Activated T-cell treated with anti-CD3 and anti-CD28 coated beads, Interleukin-2, amount 50 U/mL, for 4 hours (primary cell): ENCODE measurements around the gene TFEB. TPM values are rescaled to one million over a fixed set of nuclear protein-coding genes. Genes with fewer than 3 reads are reported as not detected.
A peak's percentile ranks its signal among the peaks of the same experiment; 100 is the strongest.

Experiments
- ATAC-seq, 2 donors: fragments of 200-7000 bp; cut with Tn5 transposase; one replicate each; pipeline ENCODE4 v1.10.0; 2021
- DNase-seq: peaks from one replicate; pipeline ENCODE4 v3.0.0-alpha.2; 2020
- H3K27me3 Mint-ChIP-seq: one replicate; pipeline ENCODE4 v1.8.0; 2021; ENCODE audit warnings: low read depth, mixed read lengths
- H3K36me3 Mint-ChIP-seq: one replicate; pipeline ENCODE4 v1.8.0; 2022; ENCODE audit warnings: mixed read lengths; ENCODE audit not compliant: insufficient read depth
- H3K4me1 Mint-ChIP-seq: one replicate; pipeline ENCODE4 v1.8.0; 2021; ENCODE audit warnings: low read depth, mixed read lengths
- H3K4me3 Mint-ChIP-seq: one replicate; pipeline ENCODE4 v1.8.0; 2021; ENCODE audit warnings: mild to moderate bottlenecking, moderate library complexity, mixed read lengths
- H3K9me3 Mint-ChIP-seq: one replicate; pipeline ENCODE4 v1.8.0; 2021; ENCODE audit warnings: mixed read lengths
- total RNA-seq, 3 donors: library from RNA; stranded (reverse); gene quantifications; one replicate each; pipeline ENCODE4 v1.2.1, GENCODE V29; 2021

The TFEB gene
- total RNA-seq = 10 to 100 TPM in 2 of 3 donors, 1 to 10 TPM in 1; 7.6 to 15.4 (median 10.8) TPM

DNA sequence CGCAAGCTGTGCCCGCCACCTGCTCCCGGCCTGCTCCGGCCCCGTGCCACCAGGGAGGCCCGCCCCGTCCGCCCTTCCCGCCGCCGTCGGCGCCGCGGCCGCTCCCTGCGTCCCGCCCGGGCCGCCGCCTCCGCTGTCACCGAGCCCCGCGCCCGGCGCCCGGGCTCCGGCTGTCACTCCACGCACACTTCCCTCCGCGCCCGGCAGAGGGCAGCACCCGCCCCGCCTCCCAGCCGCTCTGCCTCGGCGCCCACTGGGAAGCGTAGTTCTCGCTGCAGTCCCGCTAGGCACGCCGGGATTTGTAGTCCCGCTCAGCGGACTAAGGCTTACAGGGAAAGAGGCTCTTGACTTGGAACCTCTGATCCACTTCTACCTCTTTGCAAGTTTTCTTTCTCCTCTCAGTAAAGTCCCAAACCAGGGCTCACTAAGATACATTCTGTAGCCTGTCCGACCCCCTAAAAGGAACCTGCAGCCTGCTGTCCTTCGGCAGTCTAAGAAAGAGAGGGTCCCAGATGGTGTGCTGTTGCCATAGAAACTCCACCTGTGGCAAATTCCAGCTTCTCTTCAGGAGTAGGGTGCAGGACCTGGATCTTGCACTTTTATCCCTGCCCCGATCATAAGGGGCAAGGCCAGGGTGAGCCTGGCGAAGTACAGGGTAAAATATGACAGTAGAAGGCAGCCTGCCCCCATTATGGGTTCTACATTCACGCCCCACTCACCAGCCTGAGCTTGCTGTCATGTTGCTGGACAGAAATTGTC, at the start of gene TFEB:
TSS of gene TFEB (minus strand) at position 182 of the 759 bp plus-strand sequence. CDS start 44,395 bp downstream, outside the sequence.
- H3K4me1 Mint-ChIP-seq = peaks cover 28% of the 10 kb centered on the region
- peaks cover 3% of the 10 kb centered on the region for H3K27me3 Mint-ChIP-seq
- no peaks in the 10 kb centered on the region for H3K36me3 Mint-ChIP-seq
- DNase-seq (peak; percentile 94), ATAC-seq (peak; percentile 76 to 79)
- H3K9me3 Mint-ChIP-seq = no peaks in the 10 kb centered on the region
- peak within 1 kb of the TSS; percentile 79 for H3K4me3 Mint-ChIP-seq

DNA sequence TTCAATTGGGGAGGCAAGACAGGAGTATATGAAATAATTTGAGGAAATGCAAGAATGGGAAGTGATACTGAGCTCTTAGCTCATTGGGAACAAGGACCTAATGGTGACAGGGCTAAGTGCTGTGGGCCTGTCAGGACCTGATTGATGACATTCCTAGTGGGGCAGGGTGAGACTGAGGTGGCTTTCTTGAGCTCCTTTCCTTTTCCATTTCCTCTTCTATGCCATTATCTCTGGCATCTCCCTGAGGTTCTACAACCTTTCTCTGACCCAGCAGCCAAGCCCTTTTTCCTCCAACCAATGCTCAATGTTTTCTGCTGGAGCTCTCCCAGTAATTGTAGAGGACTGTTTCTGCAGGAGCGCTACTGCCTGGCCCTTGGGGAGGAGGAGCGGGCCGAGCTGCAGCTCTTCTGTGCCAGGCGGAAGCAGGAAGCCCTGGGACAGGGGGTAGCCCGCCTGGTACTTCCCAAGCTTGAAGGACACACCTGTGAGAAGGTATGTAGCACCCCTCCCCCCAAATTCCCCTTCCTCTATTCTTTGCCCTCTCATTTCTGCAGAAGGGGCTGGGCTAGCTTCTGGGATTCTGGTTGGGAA, 49.3 kb upstream of the TFEB start:
- Mint-ChIP-seq H3K4me3 (peak overlapping the region; percentile 47), H3K9me3 (no peaks in the 10 kb centered on the region), H3K4me1 (peaks cover 19% of the 10 kb centered on the region), H3K36me3 (peaks cover 6% of the 10 kb centered on the region), H3K27me3 (peaks cover 6% of the 10 kb centered on the region)
- DNase-seq (no peak), ATAC-seq (no peak)

DNA sequence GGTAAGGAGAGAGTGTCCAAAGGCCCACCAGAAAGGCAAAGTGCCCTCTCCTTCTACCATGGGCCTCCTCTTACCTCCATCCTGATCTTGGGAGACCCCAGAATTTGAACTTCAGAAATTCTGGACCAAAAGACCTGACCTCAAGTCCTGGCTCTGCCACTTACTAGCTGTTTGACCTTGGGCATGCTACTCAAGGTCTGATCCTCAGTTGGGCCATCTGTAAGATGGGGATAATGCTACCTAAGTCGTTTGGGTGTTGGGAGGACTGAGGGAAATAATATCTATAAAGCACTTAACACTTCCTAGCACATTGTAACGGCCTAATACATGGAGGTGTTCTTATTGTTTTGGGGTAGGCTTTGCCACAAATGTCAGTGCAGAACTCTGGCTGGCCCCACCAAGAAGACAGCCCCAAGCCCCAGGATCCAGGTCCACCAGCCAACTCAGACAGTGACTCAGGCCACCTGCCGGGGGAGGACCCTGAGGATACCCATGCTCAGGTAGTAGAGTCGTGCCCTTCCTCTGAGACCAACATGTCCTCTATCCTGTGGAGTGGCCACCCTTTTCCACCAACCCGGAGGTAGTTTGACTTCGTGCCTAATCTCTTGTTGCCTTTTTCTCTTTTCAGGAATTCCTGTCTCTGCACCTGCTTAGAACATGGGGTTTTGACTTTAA, 47.8 kb upstream of the TFEB start:
- no peak overlapping the region for H3K4me3 Mint-ChIP-seq
- H3K9me3 Mint-ChIP-seq = no peaks in the 10 kb centered on the region
- no peak for ATAC-seq
- H3K4me1 Mint-ChIP-seq = peaks cover 19% of the 10 kb centered on the region
- H3K36me3 Mint-ChIP-seq = no peaks in the 10 kb centered on the region
- H3K27me3 Mint-ChIP-seq = peaks cover 6% of the 10 kb centered on the region
- DNase-seq = no peak

DNA sequence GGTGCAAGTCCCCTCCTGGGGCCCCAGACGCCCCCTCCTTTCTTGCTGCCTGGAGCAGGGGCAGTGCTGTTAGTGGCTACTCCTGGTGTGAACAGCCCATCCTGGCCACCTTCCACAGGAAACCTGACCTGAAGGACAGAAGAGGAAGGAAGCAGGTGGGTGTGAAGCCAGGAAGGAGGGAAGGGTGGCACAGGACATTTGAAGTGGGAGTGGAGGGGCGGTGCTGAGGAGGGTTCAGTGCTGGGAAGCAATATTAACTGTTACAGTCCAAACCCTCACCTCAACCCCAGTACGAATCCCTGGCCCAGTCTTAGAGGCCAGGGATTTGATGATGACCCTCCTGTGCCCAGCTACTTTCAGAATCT, 45.9 kb upstream of the TFEB start:
- Mint-ChIP-seq H3K4me3 (peak overlapping the region; percentile 76), H3K4me1 (peaks cover 18% of the 10 kb centered on the region), H3K36me3 (no peaks in the 10 kb centered on the region), H3K9me3 (no peaks in the 10 kb centered on the region), H3K27me3 (peaks cover 6% of the 10 kb centered on the region)
- ATAC-seq (no peak), DNase-seq (no peak)

DNA sequence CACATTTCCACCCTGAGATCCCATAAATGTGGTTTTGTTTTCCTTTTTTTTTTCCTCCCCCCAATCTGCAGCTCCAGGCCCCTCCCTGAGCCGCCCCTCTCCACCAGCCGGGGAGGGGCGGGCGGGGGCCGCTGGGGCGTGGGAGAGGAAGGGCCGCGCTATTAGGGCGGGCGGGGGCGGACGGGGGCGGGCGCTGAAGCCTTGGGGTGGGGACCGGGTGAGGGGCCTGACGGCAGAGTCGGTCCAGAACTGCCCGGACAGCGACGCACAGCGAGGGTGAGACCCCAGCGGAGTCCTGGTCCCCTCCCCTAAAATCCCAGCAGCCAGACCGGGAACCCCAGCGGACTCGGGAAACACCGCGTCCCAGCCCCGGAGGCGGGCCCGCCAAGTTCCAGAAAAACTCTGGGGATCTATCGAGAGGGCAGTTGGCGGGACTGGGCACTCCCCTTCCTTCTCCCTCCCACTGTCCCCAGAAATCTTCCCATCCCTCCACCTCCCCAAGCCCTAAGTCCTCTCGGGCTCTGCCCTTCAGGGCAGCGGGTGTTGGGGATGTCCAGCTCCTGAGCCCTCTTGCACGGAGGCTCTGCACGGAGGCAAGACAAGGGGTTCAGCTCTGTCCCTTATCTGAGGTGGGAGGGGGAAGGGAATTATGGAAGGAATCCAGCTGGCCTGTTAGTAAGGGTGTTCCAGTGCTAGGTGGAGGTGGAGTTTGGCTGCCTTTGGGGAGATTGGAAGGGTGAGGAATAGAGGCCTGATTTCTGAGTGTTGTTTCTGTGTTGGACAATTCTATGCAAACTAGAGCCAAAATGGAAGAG, 45.4 kb upstream of the TFEB start, which contains the start of gene PRICKLE4:
TSS of gene PRICKLE4 (plus strand) at position 232 of the 815 bp plus-strand sequence. CDS start 2,692 bp downstream, outside the sequence.
- DNase-seq (no peak), ATAC-seq (no peak)
- Mint-ChIP-seq H3K36me3 (no peaks in the 10 kb centered on the region), H3K27me3 (peaks cover 6% of the 10 kb centered on the region), H3K9me3 (no peaks in the 10 kb centered on the region), H3K4me3 (peak within 1 kb of the TSS; percentile 85), H3K4me1 (peaks cover 18% of the 10 kb centered on the region)

DNA sequence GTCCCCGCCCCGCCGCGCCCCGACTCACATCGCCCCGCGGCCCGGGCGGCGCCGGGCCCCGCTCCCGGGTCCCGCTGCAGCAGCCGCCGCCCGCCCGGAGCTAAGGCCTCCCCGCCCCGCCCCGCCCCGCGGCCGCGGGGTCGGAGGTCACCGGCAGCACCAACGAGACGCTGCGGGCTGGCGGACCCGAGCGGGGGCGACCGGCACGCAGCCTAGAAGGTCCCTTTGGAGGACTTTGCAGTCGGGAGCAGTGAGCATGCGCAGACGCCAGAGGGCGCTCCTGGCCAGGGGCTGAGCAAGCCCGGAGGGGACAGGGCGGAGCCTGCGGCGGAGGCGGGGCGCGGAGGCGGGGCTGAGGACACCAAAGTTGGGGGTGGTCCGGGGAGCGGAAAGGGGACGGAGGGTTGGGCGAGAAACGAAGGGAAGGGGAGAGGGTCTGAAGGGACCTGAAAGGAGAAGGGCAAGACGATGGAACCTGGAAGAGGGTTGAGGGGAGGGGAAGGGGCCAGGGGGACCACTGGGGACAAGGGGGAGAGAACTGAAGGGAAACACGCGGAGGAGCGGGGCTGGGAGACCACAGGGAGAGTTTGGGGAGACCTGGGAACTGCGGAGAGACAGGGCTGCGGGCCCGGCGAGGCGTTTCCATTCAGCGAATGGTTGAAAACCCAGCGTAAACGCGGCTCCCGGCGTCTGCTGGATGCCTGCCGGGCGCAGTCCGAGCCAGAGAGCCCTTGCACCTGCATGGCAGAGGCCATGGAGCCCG, 44.6 kb upstream of the TFEB start, which contains the start of gene FRS3:
TSS of gene FRS3 (minus strand) at position 113 of the 763 bp plus-strand sequence. CDS start 2,913 bp downstream, outside the sequence.
- ATAC-seq (peak; percentile 95 to 98), DNase-seq (peak; percentile 100)
- H3K4me3 Mint-ChIP-seq = peak within 1 kb of the TSS; percentile 89
- H3K4me1 Mint-ChIP-seq = peaks cover 18% of the 10 kb centered on the region
- H3K27me3 Mint-ChIP-seq = peaks cover 6% of the 10 kb centered on the region
- no peaks in the 10 kb centered on the region for H3K9me3 Mint-ChIP-seq
- peaks cover under 1% of the 10 kb centered on the region for H3K36me3 Mint-ChIP-seq

DNA sequence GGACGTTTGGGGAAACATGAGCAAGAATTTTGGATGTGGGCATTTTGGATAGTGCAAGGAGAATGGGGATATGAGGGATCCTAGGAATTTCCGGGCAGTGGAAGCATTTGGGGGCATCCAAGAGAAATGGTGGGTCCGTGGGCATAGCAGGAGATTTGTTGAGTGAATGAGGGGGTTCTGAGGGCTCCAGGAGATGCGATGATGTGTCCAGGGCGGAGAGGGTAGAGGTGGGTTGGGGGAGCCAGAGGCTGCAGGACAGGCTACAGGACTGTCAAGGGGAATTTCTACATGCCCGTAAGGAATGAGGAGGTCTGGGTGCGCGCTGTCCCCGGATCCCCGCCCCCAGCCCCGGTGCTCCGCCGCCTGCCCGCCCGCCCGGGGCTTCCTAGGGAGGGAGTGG, 43.9 kb upstream of the TFEB start:
- no peak for DNase-seq

DNA sequence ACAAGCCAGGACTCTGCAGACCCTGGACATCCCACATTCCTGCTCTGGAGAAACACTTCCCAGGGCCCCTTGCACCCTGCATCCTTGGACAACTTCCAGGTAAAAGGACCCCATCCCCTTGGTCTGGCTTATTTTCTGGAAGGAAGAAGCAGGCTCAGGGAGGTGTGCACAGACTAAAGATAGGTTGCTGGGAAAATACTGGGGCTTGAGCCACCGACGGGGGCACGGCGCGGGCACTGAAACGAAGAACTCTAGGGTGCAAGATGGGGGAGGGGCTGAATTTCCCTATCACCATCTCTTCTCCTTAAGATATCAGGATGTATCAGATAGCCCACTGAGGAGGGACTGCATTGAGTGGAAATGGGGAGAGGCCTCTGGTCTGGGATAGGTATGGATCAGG, 43.5 kb upstream of the TFEB start:
- H3K27me3 Mint-ChIP-seq = peaks cover 6% of the 10 kb centered on the region
- peak overlapping the region; percentile 89 for H3K4me3 Mint-ChIP-seq
- ATAC-seq (no peak), DNase-seq (no peak)
- peaks cover 18% of the 10 kb centered on the region for H3K4me1 Mint-ChIP-seq
- H3K9me3 Mint-ChIP-seq = no peaks in the 10 kb centered on the region
- peaks cover 8% of the 10 kb centered on the region for H3K36me3 Mint-ChIP-seq

More for the DNA sequence above, 43.9 kb upstream of the TFEB start:
- peaks cover 5% of the 10 kb centered on the region for H3K36me3 Mint-ChIP-seq
- peaks cover 18% of the 10 kb centered on the region for H3K4me1 Mint-ChIP-seq
- H3K4me3 Mint-ChIP-seq = peak overlapping the region; percentile 89
- peaks cover 6% of the 10 kb centered on the region for H3K27me3 Mint-ChIP-seq
- no peak for ATAC-seq
- no peaks in the 10 kb centered on the region for H3K9me3 Mint-ChIP-seq

DNA sequence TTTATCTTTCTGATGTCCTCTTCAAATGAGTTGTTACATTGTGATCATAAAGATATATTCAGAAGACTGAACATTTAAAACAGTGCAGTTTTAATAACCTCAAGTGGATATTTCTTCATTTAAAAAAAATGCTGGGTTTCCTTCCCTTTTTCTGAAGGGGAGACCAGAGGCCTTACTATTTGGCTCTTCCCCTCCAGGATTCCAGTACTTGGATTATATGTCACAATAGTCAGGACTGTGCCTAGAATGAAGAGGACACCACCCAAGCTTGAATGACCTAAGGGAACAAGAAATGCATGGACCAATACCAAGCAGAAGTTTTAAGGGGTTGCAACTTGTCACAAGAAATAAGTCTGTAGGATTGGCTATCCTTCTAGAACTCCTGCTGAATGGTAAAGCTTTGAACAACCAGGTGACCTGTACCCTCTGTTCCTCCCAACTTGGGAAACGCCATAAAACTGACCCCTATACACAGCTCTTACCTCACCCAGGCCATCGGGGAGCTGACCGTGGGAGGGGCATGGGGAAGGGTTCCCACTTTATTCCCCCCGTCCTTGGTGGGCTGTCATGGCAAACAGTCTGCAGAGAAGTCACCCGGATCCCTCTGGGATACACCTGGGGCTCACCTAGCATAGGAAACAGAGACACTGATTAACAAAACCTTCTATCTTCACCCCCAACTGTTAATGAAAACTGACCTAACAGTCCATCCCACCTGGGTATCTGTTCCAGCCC, 42.3 kb upstream of the TFEB start:
- Mint-ChIP-seq H3K36me3 (peaks cover 8% of the 10 kb centered on the region), H3K4me1 (peaks cover 18% of the 10 kb centered on the region), H3K9me3 (no peaks in the 10 kb centered on the region), H3K4me3 (no peak overlapping the region), H3K27me3 (peaks cover 6% of the 10 kb centered on the region)
- DNase-seq = no peak
- ATAC-seq = no peak

DNA sequence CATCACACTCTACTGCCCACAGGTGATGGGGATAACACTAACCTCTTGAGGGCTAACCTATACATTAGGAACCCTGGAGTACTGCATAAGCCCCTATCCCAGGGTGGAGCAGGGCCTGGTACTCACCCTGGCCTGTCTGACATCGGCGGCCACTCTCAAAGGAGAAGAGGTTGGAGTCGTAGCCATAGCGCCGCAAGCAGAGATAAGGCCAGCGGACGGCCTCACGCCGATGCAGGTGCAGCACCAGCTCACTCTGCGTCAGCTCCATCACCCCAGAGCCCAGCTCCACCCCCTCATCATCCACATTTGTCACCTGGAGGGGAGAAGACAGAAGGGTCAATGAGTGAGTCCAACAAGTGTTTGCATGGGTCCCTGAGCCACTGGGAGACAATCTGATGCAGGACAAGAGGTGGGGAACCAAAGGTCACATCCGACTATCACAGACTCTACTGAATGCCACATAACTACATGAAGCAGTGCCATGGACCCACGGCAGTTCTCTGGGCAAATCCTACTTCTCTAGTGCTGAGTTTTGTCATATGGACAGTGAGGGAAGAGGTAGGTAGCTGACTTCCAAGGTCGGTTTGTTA, 40.0 kb upstream of the TFEB start:
- DNase-seq = no peak
- Mint-ChIP-seq H3K9me3 (no peaks in the 10 kb centered on the region), H3K4me3 (no peak overlapping the region), H3K27me3 (no peaks in the 10 kb centered on the region), H3K4me1 (peaks cover 13% of the 10 kb centered on the region), H3K36me3 (peaks cover 19% of the 10 kb centered on the region)
- no peak for ATAC-seq

DNA sequence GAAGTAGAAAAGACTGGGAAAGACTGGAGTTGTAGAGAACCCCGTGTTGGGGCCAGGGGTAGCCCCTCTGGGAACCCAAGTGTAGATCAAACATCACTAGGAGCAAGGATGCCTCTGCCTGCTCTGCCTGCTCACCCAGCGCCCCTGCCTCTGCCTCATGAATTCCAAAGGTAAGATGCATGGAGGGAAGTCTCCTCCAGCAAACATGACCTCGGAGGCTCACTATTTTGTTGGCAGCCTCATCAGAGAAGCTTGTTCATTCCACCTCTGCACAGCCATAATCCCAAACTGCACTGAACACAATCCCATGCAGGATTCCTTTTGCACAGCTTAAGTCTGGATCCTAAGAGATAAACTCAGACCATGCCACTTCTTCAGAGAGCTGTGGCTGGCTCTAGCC, 39.4 kb upstream of the TFEB start:
- H3K9me3 Mint-ChIP-seq = no peaks in the 10 kb centered on the region
- H3K4me1 Mint-ChIP-seq = peaks cover 10% of the 10 kb centered on the region
- DNase-seq = no peak
- no peak for ATAC-seq
- no peak overlapping the region for H3K4me3 Mint-ChIP-seq
- peaks cover 23% of the 10 kb centered on the region for H3K36me3 Mint-ChIP-seq
- no peaks in the 10 kb centered on the region for H3K27me3 Mint-ChIP-seq

DNA sequence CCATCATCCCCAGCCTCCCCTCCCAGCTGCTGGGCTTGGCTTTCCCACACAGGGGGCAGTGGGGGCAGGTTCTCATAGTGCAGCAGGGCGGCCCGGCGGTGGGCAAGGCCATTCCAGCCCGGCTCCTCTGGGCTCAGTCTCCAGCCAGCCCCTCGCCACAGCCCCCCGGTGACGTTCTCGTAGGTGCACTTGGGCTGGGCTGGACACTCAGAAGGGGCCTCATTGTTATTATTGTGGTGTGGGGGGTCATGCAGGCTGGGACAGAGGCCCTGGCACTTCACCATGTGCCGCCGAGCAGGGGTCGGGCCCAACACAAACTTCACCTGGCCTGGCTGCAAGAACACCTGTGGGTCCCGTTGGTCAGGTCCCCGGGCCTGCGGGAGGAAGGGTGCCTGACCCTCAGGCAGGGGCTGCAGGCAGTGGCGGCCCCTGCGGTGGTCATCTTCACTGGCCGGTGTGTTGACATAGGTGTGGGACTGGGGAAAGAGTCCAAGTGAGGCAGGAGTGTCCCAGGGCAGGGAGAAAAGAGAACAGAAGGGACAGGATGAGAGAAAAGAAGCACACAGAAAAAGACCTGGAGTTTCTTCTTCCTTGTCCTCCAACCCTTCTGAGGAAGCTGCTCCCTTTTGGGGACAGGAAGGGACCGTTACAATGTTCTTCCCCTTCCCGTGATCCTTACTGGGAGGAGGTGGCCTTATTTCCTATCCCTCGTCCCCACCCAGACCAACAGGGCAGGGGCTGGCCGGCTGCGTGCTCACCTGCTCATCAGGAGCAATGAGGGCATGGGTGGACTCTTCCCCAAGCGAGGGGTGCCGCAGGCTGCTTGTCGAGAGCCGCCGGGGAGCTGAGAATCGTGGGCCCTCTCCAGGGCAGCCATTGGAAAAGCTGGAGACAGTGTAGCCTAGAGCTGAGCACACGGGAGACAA, 35.9 kb upstream of the TFEB start:
- ATAC-seq = no peak
- Mint-ChIP-seq H3K9me3 (no peaks in the 10 kb centered on the region), H3K4me3 (no peak overlapping the region), H3K4me1 (peaks cover 3% of the 10 kb centered on the region), H3K27me3 (no peaks in the 10 kb centered on the region), H3K36me3 (peaks cover 23% of the 10 kb centered on the region)
- no peak for DNase-seq
